ENCODE measurements around the gene XXYLT1. TPM values are rescaled to one million over a fixed set of nuclear protein-coding genes. Genes with fewer than 3 reads are reported as not detected.

Gene XXYLT1
- total RNA-seq, 1 experiment from 2014 or later: 49.1 TPM

DNA sequence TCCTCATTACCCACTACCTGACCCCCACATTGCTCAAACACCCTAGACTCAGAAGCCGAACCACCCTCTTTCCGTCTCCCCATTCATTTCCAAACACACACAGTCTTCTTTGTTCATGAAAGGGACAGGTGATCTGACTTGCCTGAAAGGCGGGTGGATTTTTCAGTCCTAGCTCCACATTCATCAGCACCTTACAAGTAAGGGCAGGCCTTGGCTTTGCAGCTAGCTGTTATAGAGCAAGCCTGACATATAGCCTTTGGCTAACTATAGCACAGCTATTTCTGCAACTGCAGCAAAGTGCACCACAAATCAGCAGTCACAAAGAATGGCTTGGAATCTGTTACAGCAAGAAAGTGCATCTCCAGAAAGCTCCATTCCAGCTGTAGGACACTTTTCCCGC, 139.8 kb downstream of the XXYLT1 start:
- no peak for DNase-seq (ENCODE audit: low spot score)

GRCh38 chr3:195129644-195130492, 141.1 kb downstream of the XXYLT1 start:
- DNase-seq (ENCODE audit: low spot score): no peak

- no peak for DNase-seq (ENCODE audit: low spot score)
Observed at GRCh38 chr3:195129072-195129643, 141.8 kb downstream of the XXYLT1 start.

GRCh38 chr3:195128255-195129071, 142.5 kb downstream of the XXYLT1 start:
- DNase-seq (ENCODE audit: low spot score): no peak

GRCh38 chr3:195126056-195126605, 144.8 kb downstream of the XXYLT1 start:
- DNase-seq (ENCODE audit: low spot score): no peak

- no peak for DNase-seq (ENCODE audit: low spot score)
Observed at GRCh38 chr3:195125646-195126045, 145.3 kb downstream of the XXYLT1 start.

- DNase-seq (ENCODE audit: low spot score): no peak
Observed at GRCh38 chr3:195124378-195124992, 146.5 kb downstream of the XXYLT1 start.

DNA sequence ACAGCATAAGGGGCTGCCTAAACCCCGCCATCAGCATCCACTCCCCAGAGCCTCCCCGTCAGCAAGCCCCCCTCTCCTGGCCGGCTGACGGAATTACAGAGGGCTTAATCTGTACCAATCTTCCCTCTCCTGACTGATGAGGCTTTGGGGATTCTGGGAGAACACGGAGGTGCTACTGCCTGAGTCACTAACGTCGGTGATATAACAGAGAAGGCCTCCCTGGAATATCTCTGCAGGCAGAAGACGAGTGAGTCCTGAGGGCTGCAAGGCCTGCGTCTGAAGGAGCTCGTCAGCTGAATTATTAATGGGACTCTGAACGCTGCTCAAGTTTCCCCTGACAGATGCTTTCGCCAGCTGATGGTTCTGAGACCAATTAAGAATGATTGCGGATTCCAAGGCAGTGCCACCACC, 147.7 kb downstream of the XXYLT1 start:
- DNase-seq (ENCODE audit: low spot score): no peak

DNA sequence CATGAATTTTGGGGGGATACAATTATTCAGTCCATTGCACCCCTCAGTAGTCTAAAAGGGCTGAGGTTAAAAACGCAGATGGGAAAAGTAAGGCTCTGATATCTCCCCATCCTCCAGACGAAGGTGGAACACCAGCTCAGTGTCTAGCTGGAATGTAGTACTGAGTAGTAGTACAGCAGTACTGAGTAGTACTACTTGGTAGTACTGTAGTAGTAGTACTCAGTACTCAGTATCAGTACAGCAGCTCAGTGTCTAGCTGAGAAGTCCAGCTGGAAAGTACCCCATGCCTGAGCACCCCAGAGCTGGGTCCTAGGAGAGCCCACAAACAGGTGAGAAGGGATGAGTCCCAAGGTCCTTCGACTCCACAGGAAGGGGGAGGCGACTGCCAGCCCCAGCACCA, 148.7 kb downstream of the XXYLT1 start:
- no peak for DNase-seq (ENCODE audit: low spot score)

DNA sequence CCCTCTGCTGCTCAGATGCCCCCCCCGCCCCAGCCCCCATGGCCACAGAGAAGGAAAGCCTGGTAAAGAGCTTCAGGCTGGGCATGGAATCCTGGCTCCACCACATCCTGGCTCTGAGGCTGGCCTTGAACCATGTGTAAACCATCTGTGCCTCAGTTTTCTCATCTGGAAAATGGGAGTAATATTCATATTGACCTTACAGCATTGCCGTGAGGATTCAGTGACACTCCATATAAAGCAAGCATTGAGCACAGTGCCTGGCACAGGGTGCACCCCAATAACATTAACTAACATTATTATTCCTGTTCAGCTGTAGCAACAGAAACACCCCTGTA, 150.7 kb downstream of the XXYLT1 start:
- no peak for DNase-seq (ENCODE audit: low spot score)

- peak; percentile 87 for DNase-seq (ENCODE audit: low spot score)
Observed at GRCh38 chr3:195119461-195120266, 151.3 kb downstream of the XXYLT1 start.

DNA sequence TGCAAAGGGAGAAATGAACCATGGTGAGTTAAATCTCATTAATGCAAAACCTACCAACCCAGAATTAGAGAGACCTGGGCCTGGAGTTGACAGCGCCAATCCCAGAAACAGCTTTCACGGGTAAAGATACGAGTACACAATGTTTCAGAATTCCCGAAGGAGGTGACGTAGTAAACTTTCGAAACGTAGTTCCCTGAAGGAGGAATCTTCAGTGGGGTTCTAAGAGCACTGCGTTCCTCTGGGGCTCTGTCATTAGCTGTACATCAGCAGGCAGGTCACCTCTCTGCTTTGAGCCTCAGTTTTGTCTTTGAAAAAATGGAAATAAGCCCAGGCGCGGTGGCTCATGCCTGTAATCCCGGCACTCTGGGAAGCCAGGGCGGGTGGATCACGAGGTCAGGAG, 152.3 kb downstream of the XXYLT1 start:
- no peak for DNase-seq (ENCODE audit: low spot score)

GRCh38 chr3:195117978-195118581, 152.9 kb downstream of the XXYLT1 start:
- peak; percentile 82 for DNase-seq (ENCODE audit: low spot score)

GRCh38 chr3:195116407-195117185, 154.4 kb downstream of the XXYLT1 start:
- DNase-seq (ENCODE audit: low spot score): no peak

DNA sequence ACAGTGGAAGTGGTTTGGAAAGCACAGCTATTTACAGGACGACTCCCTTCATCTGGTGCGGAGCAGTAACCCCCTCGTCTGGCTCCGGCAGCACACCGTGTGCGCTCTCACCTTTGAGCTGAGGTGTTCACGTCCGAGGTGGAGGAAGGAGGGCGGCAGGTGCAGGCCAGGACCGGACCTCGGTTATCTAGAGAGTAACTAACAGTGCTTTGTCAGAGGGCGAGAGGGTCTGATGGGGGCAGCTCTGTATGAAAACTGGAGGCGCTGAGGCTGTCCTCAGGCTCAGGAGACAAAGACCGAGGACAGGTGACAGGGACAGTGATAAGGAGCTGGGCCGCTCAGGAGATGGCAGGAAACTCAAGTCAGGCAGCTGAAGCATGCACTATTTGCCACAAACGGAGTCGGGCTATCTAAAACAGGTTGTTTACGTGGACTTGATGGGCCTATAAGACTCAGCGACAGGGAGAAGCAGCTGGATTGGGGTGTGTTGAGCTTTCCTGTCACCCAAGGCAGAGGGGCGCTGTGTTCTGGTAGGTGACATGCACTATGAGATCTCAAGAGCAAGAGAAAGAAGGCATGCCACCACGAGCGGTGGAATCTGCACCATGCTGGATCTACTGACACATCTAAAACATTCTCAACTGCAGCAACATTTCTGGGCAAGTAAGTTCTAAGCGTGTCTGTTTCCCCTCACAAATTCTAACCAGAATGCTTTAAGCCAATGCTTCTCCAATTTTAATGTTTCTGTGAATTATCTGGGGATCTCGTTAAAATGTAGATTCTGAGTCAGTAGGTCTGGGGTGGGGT, 155.2 kb downstream of the XXYLT1 start:
- no peak for DNase-seq (ENCODE audit: low spot score)

DNA sequence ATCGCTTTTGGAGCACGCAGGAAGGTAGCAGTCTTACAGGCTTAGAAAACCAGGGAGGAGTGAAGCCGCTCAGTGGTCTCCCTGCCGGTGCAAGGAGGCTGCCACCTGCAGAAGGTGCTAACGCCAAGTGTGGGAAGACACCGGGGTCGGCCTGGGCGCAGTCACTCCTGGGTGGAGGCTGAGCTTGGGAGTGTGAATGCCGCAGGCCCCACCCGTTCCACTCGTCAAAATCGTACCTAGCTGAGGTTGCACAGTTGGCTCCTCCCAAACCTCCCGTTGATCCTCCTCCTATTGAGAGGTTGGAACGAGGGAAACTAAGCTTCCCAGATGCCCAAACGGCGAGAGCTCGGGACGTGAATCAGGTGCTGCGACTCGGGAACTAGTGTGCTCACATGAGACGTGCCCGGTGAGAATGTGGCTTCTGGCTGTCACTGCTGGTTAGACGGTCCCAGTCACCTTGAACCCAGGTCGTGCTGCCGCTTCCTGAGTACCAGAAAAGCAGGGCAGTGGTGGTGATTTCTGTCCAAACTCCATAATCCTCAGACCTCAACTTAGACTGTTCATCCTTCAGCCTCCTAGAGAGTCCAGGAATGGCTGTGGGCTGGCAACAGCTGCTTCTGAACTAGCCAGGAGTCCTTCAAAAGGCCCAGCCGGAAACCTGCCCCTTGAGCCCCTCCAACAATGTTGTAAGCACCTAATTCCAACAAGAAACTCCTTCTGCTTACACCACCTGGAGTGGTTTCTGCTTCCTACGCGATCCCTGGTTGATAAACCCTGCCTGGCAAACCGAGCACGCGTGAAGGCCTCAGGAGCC, 156.0 kb downstream of the XXYLT1 start:
- DNase-seq (ENCODE audit: low spot score): no peak

DNA sequence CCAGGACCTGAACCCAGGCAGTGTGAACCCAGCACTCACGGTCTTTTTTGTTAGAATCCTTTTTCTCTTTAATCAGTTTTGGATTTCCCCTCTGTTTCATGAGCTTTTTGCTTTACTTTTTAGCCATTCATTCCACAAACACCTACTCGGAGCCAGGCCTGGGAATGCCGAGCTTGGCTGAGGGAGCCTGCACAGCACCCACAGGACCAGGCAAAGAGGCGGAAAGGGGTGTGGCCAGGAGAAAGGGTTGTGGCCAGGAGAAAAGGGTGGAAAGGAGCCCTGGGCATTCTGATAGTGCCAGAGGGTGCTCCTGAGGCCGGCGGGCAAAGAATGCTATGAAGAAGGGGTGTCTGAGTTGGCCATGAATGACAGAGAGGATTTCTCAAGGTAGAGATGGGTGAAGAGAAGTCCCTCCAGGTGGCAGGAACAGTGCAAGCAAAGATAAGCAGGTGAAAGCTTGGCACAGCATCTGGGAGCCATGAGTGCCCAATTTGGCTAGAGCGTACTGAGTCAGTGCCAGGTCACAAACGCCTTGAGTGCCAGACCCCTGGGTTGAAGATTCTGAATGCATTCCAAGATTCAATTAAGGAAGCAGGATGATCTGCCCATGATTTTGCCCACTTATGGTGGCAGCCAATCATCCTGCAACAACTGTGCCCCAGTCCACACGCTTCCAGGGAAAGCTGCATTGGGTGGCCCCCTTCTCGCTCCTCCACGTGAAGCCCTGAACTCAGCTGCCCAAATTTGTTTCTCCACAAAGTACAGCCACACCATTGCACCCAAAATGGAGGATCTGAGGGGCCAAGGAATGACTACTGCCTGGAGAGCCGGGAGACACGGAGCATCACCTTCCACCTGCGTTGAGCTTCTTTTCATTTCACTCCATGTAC, 157.2 kb downstream of the XXYLT1 start:
- no peak for DNase-seq (ENCODE audit: low spot score)
